Common myeloid progenitor, CD34-positive (primary cell): ENCODE measurements around the gene PRDM13.
"Not testable (repeated sequence)": the region's sequence is repeated elsewhere in the genome, so short reads cannot be mapped to it uniquely, and the experiment has no call there.

Source experiments
- CTCF ChIA-PET: fragments of 350-600 bp; sonication (Branson Sonifier 250); formaldehyde crosslinking; loops from one replicate; lab custom pipeline; 2021; ENCODE audit warnings: antibody characterized with exemption; lab: Charles Lee
- POLR2A ChIA-PET: fragments of 350-600 bp; sonication (Branson Sonifier 250); formaldehyde crosslinking; loops from one replicate; lab custom pipeline; 2021; ENCODE audit warnings: antibody characterized with exemption; lab: Charles Lee
- DNase-seq, 3 donors: peaks; one replicate each; pipeline versions ENCODE4 v3.0.0 to v3.0.0-alpha.2; 2013
- H3K27ac ChIP-seq, 2 experiments: 1 replicate in 1 of 2; 2 replicates in 1 of 2; pipeline ENCODE4 v1.7.0; 2013; ENCODE audit warnings: inconsistent platforms in 2 of 2, low read length in 2 of 2, mild to moderate bottlenecking in 2 of 2, low read depth in 1 of 2, moderate library complexity in 1 of 2; ENCODE audit not compliant: severe bottlenecking in 2 of 2, insufficient read depth in 1 of 2, poor library complexity in 1 of 2
- H3K27me3 ChIP-seq, 5 experiments: replicated peaks in 2 of 5; 1 replicate in 3 of 5; 2 replicates in 2 of 5; pipeline versions ENCODE4 v1.6.1 to v1.7.0; 2013; ENCODE audit warnings: low read length in 4 of 5, mild to moderate bottlenecking in 2 of 5, moderate library complexity in 2 of 5, inconsistent platforms in 1 of 5; ENCODE audit not compliant: insufficient read depth in 5 of 5, control insufficient read depth in 4 of 5
- H3K36me3 ChIP-seq, 4 experiments: 1 replicate in 2 of 4; 2 replicates in 2 of 4; pipeline versions ENCODE4 v1.6.1 to v1.7.0; 2013; ENCODE audit warnings: low read length in 3 of 4, control low read depth in 1 of 4, mild to moderate bottlenecking in 1 of 4; ENCODE audit not compliant: control insufficient read depth in 4 of 4, insufficient read depth in 4 of 4
- H3K4me1 ChIP-seq, 4 experiments: 1 replicate in 3 of 4; 2 replicates in 1 of 4; pipeline versions ENCODE4 v1.6.1 to v1.7.1; 2013; ENCODE audit warnings: low read length in 3 of 4, mild to moderate bottlenecking in 3 of 4, control low read depth in 1 of 4, inconsistent platforms in 1 of 4, moderate library complexity in 1 of 4; ENCODE audit not compliant: control insufficient read depth in 4 of 4, insufficient read depth in 4 of 4; ENCODE audit errors: control extremely low read depth in 1 of 4
- H3K4me3 ChIP-seq, 7 experiments: 1 replicate in 4 of 7; 2 replicates in 3 of 7; pipeline versions ENCODE4 v1.5.1 to v1.7.0; 2013; ENCODE audit warnings: mild to moderate bottlenecking in 7 of 7, low read length in 6 of 7, moderate library complexity in 6 of 7, inconsistent platforms in 2 of 7, low read depth in 2 of 7, control low read depth in 1 of 7; ENCODE audit not compliant: insufficient read depth in 4 of 7, control insufficient read depth in 1 of 7; ENCODE audit errors: extremely low read depth in 1 of 7
- H3K9me3 ChIP-seq, 5 experiments: 1 replicate in 4 of 5; 2 replicates in 1 of 5; pipeline versions ENCODE4 v1.6.1 to v1.7.1; 2013; ENCODE audit warnings: low read length in 4 of 5, mild to moderate bottlenecking in 2 of 5, inconsistent platforms in 1 of 5, low read depth in 1 of 5, moderate library complexity in 1 of 5; ENCODE audit not compliant: control insufficient read depth in 4 of 5, insufficient read depth in 2 of 5; ENCODE audit errors: control extremely low read depth in 1 of 5
- WGBS: methylation state at CpG from one replicate; pipeline ENCODE4 v1.1.5; 2013; ENCODE audit not compliant: insufficient coverage; 5-methylcytosine and 5-hydroxymethylcytosine counted together

The PRDM13 gene

DNA sequence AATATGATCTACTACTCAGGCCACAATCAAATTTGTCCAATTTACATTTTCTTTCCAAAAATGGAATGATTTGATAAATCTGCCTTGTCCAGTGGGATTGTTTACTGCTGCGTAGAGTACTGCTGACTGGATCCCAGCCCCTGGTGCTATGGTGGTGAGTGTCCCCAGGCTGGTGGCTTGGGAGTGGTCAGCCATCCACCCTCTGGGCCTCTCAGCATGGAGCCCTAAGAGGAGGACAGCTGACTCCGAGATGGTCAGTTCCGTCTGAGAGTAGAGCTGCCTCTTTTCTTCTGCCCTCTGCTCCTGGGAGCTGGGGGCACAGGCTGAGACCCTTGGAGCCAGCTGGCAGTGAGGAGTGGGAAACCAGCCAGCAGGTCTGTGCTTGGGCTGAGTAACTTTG is 22.7 kb downstream of the PRDM13 start:
- CTCF ChIA-PET = no interaction called here
- peaks cover 13 to 48% (median 19%) of the 10 kb centered on the region in 5 experiments for H3K27me3 ChIP-seq
- no peaks in the 10 kb centered on the region for H3K4me1 ChIP-seq
- no peak overlapping the region for H3K4me3 ChIP-seq
- H3K9me3 ChIP-seq = no peaks in the 10 kb centered on the region
- no peaks in the 10 kb centered on the region for H3K36me3 ChIP-seq
- WGBS = 88% methylated on average over 3 of the region's 3 CpGs
- no peak for DNase-seq
- POLR2A ChIA-PET = no interaction called here
- H3K27ac ChIP-seq = no peak overlapping the region

- Histone ChIP-seq H3K4me1 (no peaks in the 10 kb centered on the region), H3K9me3 (peaks cover 1 to 13% (median 4%) of the 10 kb centered on the region in 5 experiments), H3K27ac (no peak overlapping the region), H3K36me3 (no peaks in the 10 kb centered on the region), H3K4me3 (no peak overlapping the region), H3K27me3 (peaks cover 7 to 39% (median 15%) of the 10 kb centered on the region in 5 experiments)
- 91% methylated on average over 1 of the region's 1 CpG for WGBS
- POLR2A ChIA-PET = no interaction called here
- no peak for DNase-seq
- CTCF ChIA-PET = no interaction called here
Observed at GRCh38 chr6:99637629-99638028, 31.0 kb downstream of the PRDM13 start.

GRCh38 chr6:99638358-99638757 is 31.7 kb downstream of the PRDM13 start:
- DNase-seq, H3K4me3 ChIP-seq, POLR2A ChIA-PET, CTCF ChIA-PET, H3K36me3 ChIP-seq, H3K4me1 ChIP-seq, H3K27ac ChIP-seq: not testable (repeated sequence)
- no CpG with 5 or more reads among the region's 1 CpG for WGBS
- peaks cover 1 to 13% (median 4%) of the 10 kb centered on the region in 5 experiments for H3K9me3 ChIP-seq
- peaks cover 7 to 32% (median 11%) of the 10 kb centered on the region in 5 experiments for H3K27me3 ChIP-seq

- ChIA-PET POLR2A (no interaction called here), CTCF (no interaction called here)
- no peak overlapping the region for H3K4me3 ChIP-seq
- H3K36me3 ChIP-seq = no peaks in the 10 kb centered on the region
- no peak overlapping the region for H3K27ac ChIP-seq
- peaks cover 3 to 13% (median 4%) of the 10 kb centered on the region in 5 experiments for H3K9me3 ChIP-seq
- DNase-seq = no peak
- peaks cover 0 to 26% (median 8%) of the 10 kb centered on the region in 5 experiments for H3K27me3 ChIP-seq
- WGBS = 65% methylated on average over 2 of the region's 2 CpGs
- no peaks in the 10 kb centered on the region for H3K4me1 ChIP-seq
Observed at GRCh38 chr6:99641270-99641669, 34.6 kb downstream of the PRDM13 start.

GRCh38 chr6:99645986-99646385 is 39.4 kb downstream of the PRDM13 start:
- H3K27me3 ChIP-seq = peaks cover 0 to 23% (median 6%) of the 10 kb centered on the region in 5 experiments
- DNase-seq = no peak
- POLR2A ChIA-PET = no interaction called here
- no peak overlapping the region for H3K27ac ChIP-seq
- 90% methylated on average over 5 of the region's 6 CpGs for WGBS
- H3K4me1 ChIP-seq = no peaks in the 10 kb centered on the region
- H3K4me3 ChIP-seq = no peak overlapping the region
- H3K9me3 ChIP-seq = peaks cover 0 to 4% (median 0%) of the 10 kb centered on the region in 5 experiments
- CTCF ChIA-PET = interaction anchor here (0.5 kb wide), 1 partner anchor 41 kb away, joined by 3 read pairs; no protein-coding TSS in a partner anchor
- no peaks in the 10 kb centered on the region for H3K36me3 ChIP-seq

- H3K36me3 ChIP-seq, H3K4me3 ChIP-seq, H3K9me3 ChIP-seq, DNase-seq, CTCF ChIA-PET, H3K27ac ChIP-seq, H3K4me1 ChIP-seq, POLR2A ChIA-PET: not testable (repeated sequence)
- H3K27me3 ChIP-seq = peaks cover 0 to 13% (median 0%) of the 10 kb centered on the region in 5 experiments
- WGBS = no CpG with 5 or more reads among the region's 42 CpGs
Observed at GRCh38 chr6:99650091-99650571, 43.5 kb downstream of the PRDM13 start.

GRCh38 chr6:99660206-99660605 is 53.6 kb downstream of the PRDM13 start:
- Histone ChIP-seq H3K4me3 (no peak overlapping the region), H3K4me1 (no peaks in the 10 kb centered on the region), H3K9me3 (peaks cover 0 to 1% (median 0%) of the 10 kb centered on the region in 5 experiments), H3K36me3 (no peaks in the 10 kb centered on the region), H3K27me3 (peaks cover 0 to 12% (median 0%) of the 10 kb centered on the region in 5 experiments), H3K27ac (no peak overlapping the region)
- no peak for DNase-seq
- CTCF ChIA-PET = no interaction called here
- WGBS = 43% methylated on average over 1 of the region's 1 CpG
- POLR2A ChIA-PET = no interaction called here
